HL-60 (cell line): ENCODE results near the gene RAET1E.

Experiments
- GABPA ChIP-seq: IDR thresholded peaks from 2 replicates; pipeline ENCODE4 v1.6.1; 2012; ENCODE audit warnings: low read depth
- POLR2AphosphoS5 ChIP-seq: IDR thresholded peaks from 2 replicates; pipeline ENCODE4 v1.6.1; 2012; ENCODE audit warnings: low read depth
- REST ChIP-seq: IDR thresholded peaks from 2 replicates; pipeline ENCODE4 v1.6.1; 2012; ENCODE audit warnings: low read depth; ENCODE audit not compliant: insufficient replicate concordance
- SPI1 ChIP-seq: IDR thresholded peaks from 2 replicates; pipeline ENCODE4 v1.6.1; 2012; ENCODE audit warnings: low read depth, mild to moderate bottlenecking, borderline replicate concordance
- TF ChIP-seq, protein P1 (sequence below): IDR thresholded peaks from one replicate; pipeline ENCODE4 v1.5.1; 2011; ENCODE audit warnings: low read length, control low read depth, inconsistent platforms; ENCODE audit not compliant: insufficient read depth

- TF ChIP-seq REST (no peak), GABPA (no peak), POLR2AphosphoS5 (no peak), SPI1 (no peak)
- TF ChIP-seq, protein P1, sequence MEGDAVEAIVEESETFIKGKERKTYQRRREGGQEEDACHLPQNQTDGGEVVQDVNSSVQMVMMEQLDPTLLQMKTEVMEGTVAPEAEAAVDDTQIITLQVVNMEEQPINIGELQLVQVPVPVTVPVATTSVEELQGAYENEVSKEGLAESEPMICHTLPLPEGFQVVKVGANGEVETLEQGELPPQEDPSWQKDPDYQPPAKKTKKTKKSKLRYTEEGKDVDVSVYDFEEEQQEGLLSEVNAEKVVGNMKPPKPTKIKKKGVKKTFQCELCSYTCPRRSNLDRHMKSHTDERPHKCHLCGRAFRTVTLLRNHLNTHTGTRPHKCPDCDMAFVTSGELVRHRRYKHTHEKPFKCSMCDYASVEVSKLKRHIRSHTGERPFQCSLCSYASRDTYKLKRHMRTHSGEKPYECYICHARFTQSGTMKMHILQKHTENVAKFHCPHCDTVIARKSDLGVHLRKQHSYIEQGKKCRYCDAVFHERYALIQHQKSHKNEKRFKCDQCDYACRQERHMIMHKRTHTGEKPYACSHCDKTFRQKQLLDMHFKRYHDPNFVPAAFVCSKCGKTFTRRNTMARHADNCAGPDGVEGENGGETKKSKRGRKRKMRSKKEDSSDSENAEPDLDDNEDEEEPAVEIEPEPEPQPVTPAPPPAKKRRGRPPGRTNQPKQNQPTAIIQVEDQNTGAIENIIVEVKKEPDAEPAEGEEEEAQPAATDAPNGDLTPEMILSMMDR: no peak
Observed at GRCh38 chr6:149884215-149884614, 13.7 kb downstream of the RAET1E start.
